Measurements from ENCODE around the gene CACNA2D1. TPM values are rescaled to one million over a fixed set of nuclear protein-coding genes. Genes with fewer than 3 reads are reported as not detected.

Gene CACNA2D1
- total RNA-seq, 1 donor, result 63.5 TPM

- TF ChIP-seq CTCF (IDR thresholded peaks at IDR 0.05; ENCODE audit: insufficient read depth, low read depth, low read length), result no peak
- DNase-seq (ENCODE audit: low read depth), result no peak
- no peak overlapping the region for H3K4me3 ChIP-seq (ENCODE audit: low read depth, low read length)
Measured at GRCh38 chr7:81973117-81973516, 470.5 kb downstream of the CACNA2D1 start.

GRCh38 chr7:81960026-81960425 is 483.6 kb downstream of the CACNA2D1 start:
- H3K4me3 ChIP-seq (ENCODE audit: low read depth, low read length), result no peak overlapping the region
- no peak for TF ChIP-seq CTCF (IDR thresholded peaks at IDR 0.05; ENCODE audit: insufficient read depth, low read depth, low read length)
- DNase-seq (ENCODE audit: low read depth), result no peak

GRCh38 chr7:81957517-81957916 is 486.1 kb downstream of the CACNA2D1 start:
- no peak for TF ChIP-seq CTCF (IDR thresholded peaks at IDR 0.05; ENCODE audit: insufficient read depth, low read depth, low read length)
- no peak overlapping the region for H3K4me3 ChIP-seq (ENCODE audit: low read depth, low read length)
- DNase-seq (ENCODE audit: low read depth), result no peak

- DNase-seq (ENCODE audit: low read depth), result peak; percentile 73
Measured at GRCh38 chr7:81956520-81956919, 487.1 kb downstream of the CACNA2D1 start.

GRCh38 chr7:81949306-81949705 is 494.3 kb downstream of the CACNA2D1 start:
- no peak overlapping the region for H3K4me3 ChIP-seq (ENCODE audit: low read depth, low read length)
- no peak for TF ChIP-seq CTCF (IDR thresholded peaks at IDR 0.05; ENCODE audit: insufficient read depth, low read depth, low read length)
- DNase-seq (ENCODE audit: low read depth), result no peak

More at GRCh38 chr7:81956520-81956919, 487.1 kb downstream of the CACNA2D1 start:
- no peak overlapping the region for H3K4me3 ChIP-seq (ENCODE audit: low read depth, low read length)
- TF ChIP-seq CTCF (IDR thresholded peaks at IDR 0.05; ENCODE audit: insufficient read depth, low read depth, low read length), result peak; percentile 70

GRCh38 chr7:81944058-81944457 is 499.5 kb downstream of the CACNA2D1 start:
- peak; percentile 5 for DNase-seq (ENCODE audit: low read depth)

More at GRCh38 chr7:81944058-81944457, 499.5 kb downstream of the CACNA2D1 start:
- H3K4me3 ChIP-seq (ENCODE audit: low read depth, low read length), result no peak overlapping the region
- TF ChIP-seq CTCF (IDR thresholded peaks at IDR 0.05; ENCODE audit: insufficient read depth, low read depth, low read length), result no peak

All from fibroblast of villous mesenchyme (primary cell).